Measurements from ENCODE around the gene KLHL8. TPM values are rescaled to one million over a fixed set of nuclear protein-coding genes. Genes with fewer than 3 reads are reported as not detected.
A peak's percentile ranks its signal among the peaks of the same experiment; 100 is the strongest.

Gene KLHL8
- total RNA-seq, 1 donor from 2014 or later = 9.1 TPM

DNA sequence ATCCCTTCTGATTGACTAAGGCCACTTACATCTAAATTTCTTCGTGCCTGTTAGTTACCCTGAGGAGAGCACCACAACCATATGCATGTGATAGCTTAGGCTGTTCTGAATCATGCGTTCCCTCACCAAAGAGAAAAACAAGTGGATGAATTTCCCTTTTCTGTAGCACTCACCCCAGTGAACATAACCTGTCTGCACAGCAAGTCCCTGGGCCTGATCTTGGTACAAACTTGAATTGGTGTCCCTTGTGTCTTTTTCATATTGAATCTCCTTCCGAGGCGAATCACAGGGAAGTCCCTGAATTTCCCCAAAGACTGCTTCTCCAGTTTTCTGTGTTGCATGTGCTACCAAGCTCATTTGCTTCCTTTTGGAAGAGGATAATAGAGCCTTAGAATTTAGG is 100.4 kb downstream of the KLHL8 start:
- DNase-seq (ENCODE audit: extremely low spot score in 2 of 2) = no peak
- no peak for TF ChIP-seq POLR2AphosphoS5 (IDR thresholded peaks at IDR 0.05; ENCODE audit: insufficient read depth in 1 of 2, low read depth in 1 of 2)
- no peak for TF ChIP-seq POLR2A (IDR thresholded peaks at IDR 0.05)
- Histone ChIP-seq H3K27ac (peak overlapping the region; percentile 56), H3K4me3 (no peak overlapping the region), H3K9me3 (no peaks in the 10 kb centered on the region), H3K4me1 (peaks cover 51% of the 10 kb centered on the region), H3K36me3 (peaks cover 0 to 32% of the 10 kb centered on the region in 2 donors), H3K27me3 (no peaks in the 10 kb centered on the region)
- intact Hi-C loops (cut with DNase I) = no loop called here

DNA sequence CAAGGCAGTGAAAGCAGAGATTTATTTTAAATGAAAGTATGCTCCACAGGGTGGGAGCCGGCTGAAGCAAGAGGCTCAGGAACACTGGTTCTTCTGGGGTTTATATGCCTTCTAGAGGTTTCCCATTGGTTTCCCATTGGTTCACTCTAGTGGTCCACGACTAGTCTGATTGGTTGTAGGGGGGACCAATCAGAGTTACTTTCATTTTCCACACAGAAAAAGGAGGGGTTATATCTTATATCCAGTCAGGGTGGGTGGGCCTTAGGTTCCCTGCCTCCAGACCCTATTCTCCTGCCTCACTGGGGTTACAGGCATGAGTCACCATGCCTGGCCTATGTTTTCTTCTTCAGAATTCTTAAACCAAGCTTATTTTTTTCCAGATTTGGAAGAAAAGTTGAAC is 101.6 kb downstream of the KLHL8 start:
- no peaks in the 10 kb centered on the region for H3K27me3 ChIP-seq
- no peak overlapping the region for H3K4me3 ChIP-seq
- DNase-seq (ENCODE audit: extremely low spot score in 2 of 2) = no peak
- peaks cover 0 to 39% of the 10 kb centered on the region in 2 donors for H3K36me3 ChIP-seq
- H3K4me1 ChIP-seq = peaks cover 51% of the 10 kb centered on the region
- intact Hi-C loops (cut with DNase I) = no loop called here
- TF ChIP-seq POLR2A (IDR thresholded peaks at IDR 0.05) (no peak), POLR2AphosphoS5 (IDR thresholded peaks at IDR 0.05; ENCODE audit: insufficient read depth in 1 of 2, low read depth in 1 of 2) (no peak)
- TF ChIP-seq, protein P1, sequence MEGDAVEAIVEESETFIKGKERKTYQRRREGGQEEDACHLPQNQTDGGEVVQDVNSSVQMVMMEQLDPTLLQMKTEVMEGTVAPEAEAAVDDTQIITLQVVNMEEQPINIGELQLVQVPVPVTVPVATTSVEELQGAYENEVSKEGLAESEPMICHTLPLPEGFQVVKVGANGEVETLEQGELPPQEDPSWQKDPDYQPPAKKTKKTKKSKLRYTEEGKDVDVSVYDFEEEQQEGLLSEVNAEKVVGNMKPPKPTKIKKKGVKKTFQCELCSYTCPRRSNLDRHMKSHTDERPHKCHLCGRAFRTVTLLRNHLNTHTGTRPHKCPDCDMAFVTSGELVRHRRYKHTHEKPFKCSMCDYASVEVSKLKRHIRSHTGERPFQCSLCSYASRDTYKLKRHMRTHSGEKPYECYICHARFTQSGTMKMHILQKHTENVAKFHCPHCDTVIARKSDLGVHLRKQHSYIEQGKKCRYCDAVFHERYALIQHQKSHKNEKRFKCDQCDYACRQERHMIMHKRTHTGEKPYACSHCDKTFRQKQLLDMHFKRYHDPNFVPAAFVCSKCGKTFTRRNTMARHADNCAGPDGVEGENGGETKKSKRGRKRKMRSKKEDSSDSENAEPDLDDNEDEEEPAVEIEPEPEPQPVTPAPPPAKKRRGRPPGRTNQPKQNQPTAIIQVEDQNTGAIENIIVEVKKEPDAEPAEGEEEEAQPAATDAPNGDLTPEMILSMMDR (IDR thresholded peaks at IDR 0.05) = no peak
- peak overlapping the region; percentile 56 for H3K27ac ChIP-seq
- H3K9me3 ChIP-seq = no peaks in the 10 kb centered on the region

GRCh38 chr4:87118421-87118820 is 102.0 kb downstream of the KLHL8 start:
- Histone ChIP-seq H3K9me3 (no peaks in the 10 kb centered on the region), H3K4me1 (peaks cover 51% of the 10 kb centered on the region), H3K27me3 (no peaks in the 10 kb centered on the region), H3K36me3 (peaks cover 0 to 39% of the 10 kb centered on the region in 2 donors), H3K4me3 (no peak overlapping the region), H3K27ac (peak overlapping the region; percentile 56)
- DNase-seq (ENCODE audit: extremely low spot score in 2 of 2) = no peak
- intact Hi-C loops (cut with DNase I) = no loop called here
- TF ChIP-seq POLR2A (IDR thresholded peaks at IDR 0.05) (no peak), POLR2AphosphoS5 (IDR thresholded peaks at IDR 0.05; ENCODE audit: insufficient read depth in 1 of 2, low read depth in 1 of 2) (no peak)
- TF ChIP-seq, protein P1 (IDR thresholded peaks at IDR 0.05) = no peak

GRCh38 chr4:87117732-87118075 is 102.7 kb downstream of the KLHL8 start:
- DNase-seq (ENCODE audit: extremely low spot score in 2 of 2) = no peak
- H3K4me3 ChIP-seq = no peak overlapping the region
- TF ChIP-seq POLR2A (IDR thresholded peaks at IDR 0.05) = no peak
- TF ChIP-seq, protein P1 (IDR thresholded peaks at IDR 0.05) = no peak
- peaks cover 43% of the 10 kb centered on the region for H3K4me1 ChIP-seq
- no peak overlapping the region for H3K27ac ChIP-seq
- H3K27me3 ChIP-seq = no peaks in the 10 kb centered on the region
- peaks cover 0 to 39% of the 10 kb centered on the region in 2 donors for H3K36me3 ChIP-seq
- intact Hi-C loops (cut with DNase I) = no loop called here
- H3K9me3 ChIP-seq = no peaks in the 10 kb centered on the region

DNA sequence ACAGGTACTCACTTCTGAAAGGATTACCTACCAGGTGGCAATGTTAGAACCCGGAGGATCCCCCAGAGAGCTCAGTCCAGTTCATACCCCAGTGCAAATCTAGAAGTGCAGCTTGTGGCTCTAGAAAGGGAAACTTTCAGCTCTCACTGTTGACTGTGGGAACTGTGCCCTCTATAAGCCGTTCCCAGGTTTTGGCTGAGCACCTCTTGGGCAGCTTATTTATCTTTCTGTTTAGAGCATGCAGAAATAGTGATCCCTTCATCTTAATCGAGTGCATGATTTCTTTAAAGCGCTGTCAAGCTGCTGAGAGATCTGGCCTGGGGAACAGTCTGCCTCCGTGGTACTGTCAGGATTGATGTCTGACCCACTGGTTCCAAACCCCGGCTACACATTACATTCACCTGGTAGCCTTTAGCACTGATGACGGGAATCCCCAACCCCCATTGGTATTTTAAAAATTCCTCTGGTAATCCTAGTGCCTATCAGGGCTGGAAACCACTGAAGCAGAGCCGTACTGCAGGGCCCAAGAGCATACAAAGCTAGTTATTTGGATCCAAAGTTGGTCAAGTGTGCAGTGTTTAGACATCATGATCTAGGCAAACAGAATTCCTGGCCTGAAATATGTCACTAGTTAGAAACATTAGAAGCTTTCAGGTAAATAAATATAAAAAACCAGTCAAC is 103.2 kb downstream of the KLHL8 start:
- peaks cover 0 to 43% of the 10 kb centered on the region in 2 donors for H3K36me3 ChIP-seq
- no peaks in the 10 kb centered on the region for H3K27me3 ChIP-seq
- H3K4me3 ChIP-seq = no peak overlapping the region
- no peaks in the 10 kb centered on the region for H3K9me3 ChIP-seq
- peaks cover 40% of the 10 kb centered on the region for H3K4me1 ChIP-seq
- DNase-seq (ENCODE audit: extremely low spot score in 2 of 2) = no peak
- intact Hi-C loops (cut with DNase I) = no loop called here
- H3K27ac ChIP-seq = no peak overlapping the region
- TF ChIP-seq, protein P1 (IDR thresholded peaks at IDR 0.05) = no peak
- no peak for TF ChIP-seq POLR2A (IDR thresholded peaks at IDR 0.05)
- TF ChIP-seq POLR2AphosphoS5 (IDR thresholded peaks at IDR 0.05; ENCODE audit: insufficient read depth in 1 of 2, low read depth in 1 of 2) = no peak
